Measurements from ENCODE around the gene DBET. TPM values are rescaled to one million over a fixed set of nuclear protein-coding genes. Genes with fewer than 3 reads are reported as not detected.
A peak's percentile ranks its signal among the peaks of the same experiment; 100 is the strongest.
"Not testable (repeated sequence)": the region's sequence is repeated elsewhere in the genome, so short reads cannot be mapped to it uniquely, and the experiment has no call there.

DBET gene
- total and polyA plus RNA-seq, 2 donors from 2014 or later = not detected

DNA sequence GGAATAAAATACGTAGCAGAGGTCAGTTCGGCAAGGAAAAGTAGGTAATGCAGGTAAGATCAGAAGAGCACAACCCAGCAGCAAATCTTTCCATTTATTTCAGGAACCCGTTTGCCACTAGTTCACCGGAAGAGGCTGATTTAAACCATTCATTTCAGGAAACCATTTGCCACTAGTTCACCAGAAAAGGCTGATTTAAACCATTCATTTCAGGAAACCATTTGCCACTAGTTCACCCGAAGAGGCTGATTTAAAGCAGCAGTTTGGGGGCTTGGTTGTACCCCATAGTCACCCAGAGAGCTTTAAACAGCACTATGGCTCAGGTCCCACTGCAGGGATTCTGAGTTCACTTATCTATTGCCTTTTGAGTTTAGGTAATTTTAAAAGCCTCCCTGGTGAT is 33.0 kb upstream of the DBET start:
- H3K9me3 ChIP-seq (ENCODE audit: control insufficient read depth in 2 of 3, insufficient read depth in 1 of 3, low read length in 3 of 3); H3K9ac ChIP-seq (ENCODE audit: low read length in 3 of 3); H3K36me3 ChIP-seq (ENCODE audit: control insufficient read depth in 2 of 3, insufficient read depth in 3 of 3, low read length in 3 of 3); H3K4me3 ChIP-seq (ENCODE audit: low read length in 3 of 3); H3K27me3 ChIP-seq (ENCODE audit: control insufficient read depth, insufficient read depth, low read length); intact Hi-C loops (cut with DNase I); H3K4me1 ChIP-seq (ENCODE audit: control insufficient read depth in 2 of 3, insufficient read depth in 2 of 3, low read depth in 1 of 3, low read length in 3 of 3); H3K27ac ChIP-seq (ENCODE audit: low read depth in 2 of 2, low read length in 2 of 2); DNase-seq; FAIRE-seq: not testable (repeated sequence)

DNA sequence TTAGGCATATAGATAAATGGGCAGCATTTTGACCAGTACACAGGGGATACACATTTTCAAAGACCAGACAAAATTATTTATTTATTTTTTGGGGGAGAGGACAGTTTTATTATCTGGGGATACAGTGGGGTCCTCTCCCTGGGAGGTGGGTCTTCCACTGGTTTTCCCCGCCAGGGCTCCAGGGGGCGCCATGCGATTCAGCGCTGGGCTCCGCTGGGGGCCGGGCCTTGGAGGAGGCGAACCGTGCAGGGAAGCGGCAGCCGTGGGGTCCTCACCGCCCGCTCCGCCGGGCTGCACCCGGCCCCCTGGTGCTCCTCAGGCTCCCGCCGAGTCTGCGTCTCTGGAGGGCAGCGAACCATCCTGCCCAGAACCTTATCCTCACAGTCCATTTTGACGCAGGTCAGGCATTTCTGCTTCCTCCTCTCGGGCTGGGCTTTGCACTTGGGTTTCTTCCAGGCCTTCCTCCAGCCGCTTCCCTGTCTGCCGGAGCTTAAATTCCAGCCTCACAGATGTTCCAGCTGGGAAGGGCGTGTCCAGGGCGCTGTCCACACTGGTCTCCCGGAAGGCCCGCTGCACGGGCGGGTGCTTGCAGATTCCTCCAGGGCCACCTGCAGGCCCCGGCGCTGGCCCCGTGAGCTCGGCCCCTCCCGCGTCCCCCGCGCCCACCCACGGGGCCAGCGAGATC is 26.5 kb upstream of the DBET start:
- H3K4me3 ChIP-seq (ENCODE audit: low read length in 3 of 3); H3K9ac ChIP-seq (ENCODE audit: low read length in 3 of 3); DNase-seq; H3K27me3 ChIP-seq (ENCODE audit: control insufficient read depth, insufficient read depth, low read length); H3K4me1 ChIP-seq (ENCODE audit: control insufficient read depth in 2 of 3, insufficient read depth in 2 of 3, low read depth in 1 of 3, low read length in 3 of 3); H3K27ac ChIP-seq (ENCODE audit: low read depth in 2 of 2, low read length in 2 of 2); FAIRE-seq; intact Hi-C loops (cut with DNase I); H3K36me3 ChIP-seq (ENCODE audit: control insufficient read depth in 2 of 3, insufficient read depth in 3 of 3, low read length in 3 of 3); H3K9me3 ChIP-seq (ENCODE audit: control insufficient read depth in 2 of 3, insufficient read depth in 1 of 3, low read length in 3 of 3): not testable (repeated sequence)

DNA sequence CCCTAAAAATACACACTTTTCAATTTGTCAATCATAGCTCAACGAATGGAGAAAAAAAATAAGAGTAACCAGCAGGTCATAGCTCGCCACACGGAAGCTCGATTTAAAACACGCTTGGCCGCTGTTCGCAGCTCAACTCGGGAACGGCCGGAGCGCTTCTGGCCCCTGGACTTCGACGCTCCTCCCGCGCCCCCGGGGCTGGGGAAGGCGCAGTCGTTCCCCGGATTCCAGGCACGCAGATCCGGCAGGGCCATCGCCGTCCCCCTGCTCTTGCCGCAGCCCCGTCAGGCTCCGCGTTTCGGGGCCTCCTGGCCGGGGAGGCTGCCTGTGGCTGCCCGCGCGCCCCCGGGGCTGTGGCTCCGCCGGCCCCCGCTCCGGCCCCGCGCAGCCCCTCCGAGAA is 23.4 kb upstream of the DBET start:
- DNase-seq; H3K36me3 ChIP-seq (ENCODE audit: control insufficient read depth in 2 of 3, insufficient read depth in 3 of 3, low read length in 3 of 3); H3K4me1 ChIP-seq (ENCODE audit: control insufficient read depth in 2 of 3, insufficient read depth in 2 of 3, low read depth in 1 of 3, low read length in 3 of 3); H3K27ac ChIP-seq (ENCODE audit: low read depth in 2 of 2, low read length in 2 of 2); H3K27me3 ChIP-seq (ENCODE audit: control insufficient read depth, insufficient read depth, low read length); FAIRE-seq; intact Hi-C loops (cut with DNase I); H3K9me3 ChIP-seq (ENCODE audit: control insufficient read depth in 2 of 3, insufficient read depth in 1 of 3, low read length in 3 of 3); H3K4me3 ChIP-seq (ENCODE audit: low read length in 3 of 3); H3K9ac ChIP-seq (ENCODE audit: low read length in 3 of 3): not testable (repeated sequence)

DNA sequence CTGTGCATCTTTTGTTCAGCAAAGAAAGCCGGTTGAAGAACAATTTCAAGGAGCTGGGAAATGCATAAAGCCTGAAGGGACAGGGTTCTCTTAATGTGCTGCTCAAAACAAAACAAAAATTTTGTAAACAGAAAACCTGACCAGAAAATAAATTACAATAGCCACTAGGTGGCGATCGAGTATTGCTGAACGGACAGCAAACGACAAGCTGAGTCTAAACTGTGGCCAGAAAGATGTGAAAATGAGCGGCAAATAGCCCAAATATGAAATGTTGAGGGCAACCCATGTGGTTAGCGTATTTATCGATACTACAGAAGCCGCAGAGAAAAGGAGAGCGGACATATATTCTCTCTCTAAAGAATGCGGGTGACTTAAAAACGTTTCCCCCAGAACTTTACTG is 16.7 kb upstream of the DBET start:
- H3K9me3 ChIP-seq (ENCODE audit: control insufficient read depth in 2 of 3, insufficient read depth in 1 of 3, low read length in 3 of 3); FAIRE-seq: not testable (repeated sequence)

DNA sequence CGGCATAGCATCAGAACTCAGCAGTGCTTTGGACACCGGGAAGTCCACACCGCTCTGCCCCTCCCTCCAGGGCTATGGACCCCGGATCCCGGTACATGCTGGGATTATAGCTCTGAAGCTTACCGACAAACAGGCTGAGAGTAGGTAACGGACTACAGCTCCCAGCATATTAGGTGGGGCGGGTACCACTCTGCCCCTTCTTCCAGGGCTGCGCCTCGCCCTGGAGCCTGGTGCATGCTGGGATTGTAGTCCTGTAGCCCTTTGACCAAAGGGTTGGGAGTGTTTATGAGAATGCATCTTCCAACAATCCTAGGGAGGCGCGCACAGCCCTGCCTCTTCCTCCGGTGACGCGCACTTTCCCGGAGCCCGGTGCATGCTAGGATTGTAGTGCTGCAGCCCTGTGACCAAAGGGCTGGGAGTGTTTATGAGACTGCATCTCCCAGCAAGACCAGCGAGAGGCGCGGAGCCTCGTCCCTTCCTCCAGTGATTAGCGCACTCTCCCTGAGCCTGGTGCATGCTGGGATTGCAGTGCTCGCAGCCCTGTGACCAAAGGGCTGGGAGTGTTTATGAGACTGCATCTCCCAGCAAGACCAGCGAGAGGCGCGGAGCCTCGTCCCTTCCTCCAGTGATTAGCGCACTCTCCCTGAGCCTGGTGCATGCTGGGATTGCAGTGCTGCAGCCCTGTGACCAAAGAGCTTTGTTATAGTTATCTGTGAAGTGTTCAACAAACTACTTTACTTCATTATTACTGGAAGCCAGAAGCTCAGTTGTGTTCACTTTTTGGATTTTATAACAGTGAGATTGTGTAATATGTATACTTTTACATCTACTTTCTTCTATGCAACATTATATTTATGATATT is 14.7 kb upstream of the DBET start:
- H3K4me3 ChIP-seq (ENCODE audit: low read length in 3 of 3); H3K9me3 ChIP-seq (ENCODE audit: control insufficient read depth in 2 of 3, insufficient read depth in 1 of 3, low read length in 3 of 3); H3K27ac ChIP-seq (ENCODE audit: low read depth in 2 of 2, low read length in 2 of 2); DNase-seq; H3K27me3 ChIP-seq (ENCODE audit: control insufficient read depth, insufficient read depth, low read length); FAIRE-seq; intact Hi-C loops (cut with DNase I); H3K9ac ChIP-seq (ENCODE audit: low read length in 3 of 3); H3K4me1 ChIP-seq (ENCODE audit: control insufficient read depth in 2 of 3, insufficient read depth in 2 of 3, low read depth in 1 of 3, low read length in 3 of 3); H3K36me3 ChIP-seq (ENCODE audit: control insufficient read depth in 2 of 3, insufficient read depth in 3 of 3, low read length in 3 of 3): not testable (repeated sequence)

More for the DNA sequence above, 16.7 kb upstream of the DBET start:
- H3K4me1 ChIP-seq (ENCODE audit: control insufficient read depth in 2 of 3, insufficient read depth in 2 of 3, low read depth in 1 of 3, low read length in 3 of 3); DNase-seq; H3K9ac ChIP-seq (ENCODE audit: low read length in 3 of 3); H3K27me3 ChIP-seq (ENCODE audit: control insufficient read depth, insufficient read depth, low read length); intact Hi-C loops (cut with DNase I); H3K4me3 ChIP-seq (ENCODE audit: low read length in 3 of 3); H3K27ac ChIP-seq (ENCODE audit: low read depth in 2 of 2, low read length in 2 of 2); H3K36me3 ChIP-seq (ENCODE audit: control insufficient read depth in 2 of 3, insufficient read depth in 3 of 3, low read length in 3 of 3): not testable (repeated sequence)

DNA sequence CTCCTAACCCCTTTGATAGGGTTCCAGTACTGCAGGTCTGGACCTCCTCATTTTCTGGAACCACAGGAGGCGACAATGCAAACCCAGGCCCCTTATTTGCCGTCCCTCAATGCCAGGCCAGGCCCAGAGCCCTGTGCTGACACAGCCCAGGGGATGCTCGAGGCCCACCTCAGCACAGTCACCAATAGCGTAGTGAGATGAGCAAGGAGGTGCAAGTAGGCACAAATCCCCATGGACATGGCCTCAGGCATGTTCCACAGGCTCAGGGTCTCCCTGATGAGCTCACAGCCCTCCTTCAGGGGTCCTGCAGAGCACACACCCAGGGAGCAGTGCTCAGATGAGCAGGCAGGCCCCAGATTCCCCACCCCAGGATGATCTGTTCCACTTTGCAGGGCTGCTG is 5.3 kb upstream of the DBET start:
- H3K36me3 ChIP-seq (ENCODE audit: control insufficient read depth in 2 of 3, insufficient read depth in 3 of 3, low read length in 3 of 3); H3K27ac ChIP-seq (ENCODE audit: low read depth in 2 of 2, low read length in 2 of 2); H3K9me3 ChIP-seq (ENCODE audit: control insufficient read depth in 2 of 3, insufficient read depth in 1 of 3, low read length in 3 of 3); H3K27me3 ChIP-seq (ENCODE audit: control insufficient read depth, insufficient read depth, low read length); H3K4me3 ChIP-seq (ENCODE audit: low read length in 3 of 3); FAIRE-seq; intact Hi-C loops (cut with DNase I); H3K4me1 ChIP-seq (ENCODE audit: control insufficient read depth in 2 of 3, insufficient read depth in 2 of 3, low read depth in 1 of 3, low read length in 3 of 3); H3K9ac ChIP-seq (ENCODE audit: low read length in 3 of 3): not testable (repeated sequence)
- DNase-seq = peak in 1 of 5 donors; percentile 49

DNA sequence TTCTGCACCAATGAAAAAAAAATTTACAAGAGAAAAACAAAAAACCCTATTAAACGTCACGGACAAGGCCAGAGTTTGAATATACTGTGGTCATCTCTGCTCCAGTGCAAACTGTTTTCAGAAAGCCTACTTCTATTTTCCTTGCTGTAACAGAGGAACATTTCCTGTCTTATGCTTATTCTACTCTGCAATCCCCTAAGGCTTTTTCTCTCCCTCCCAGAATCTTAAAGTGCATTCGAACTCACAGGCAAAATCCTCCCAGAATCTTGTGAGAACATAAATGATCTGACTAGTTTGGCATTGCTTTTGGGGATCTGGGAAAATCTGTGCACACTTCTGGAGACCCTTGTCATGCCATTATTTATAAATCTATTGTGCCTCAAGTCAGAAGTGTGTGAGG is 503 bp downstream of the DBET start:
- intact Hi-C loops (cut with DNase I); H3K27me3 ChIP-seq (ENCODE audit: control insufficient read depth, insufficient read depth, low read length); H3K36me3 ChIP-seq (ENCODE audit: control insufficient read depth in 2 of 3, insufficient read depth in 3 of 3, low read length in 3 of 3); H3K9me3 ChIP-seq (ENCODE audit: control insufficient read depth in 2 of 3, insufficient read depth in 1 of 3, low read length in 3 of 3); H3K9ac ChIP-seq (ENCODE audit: low read length in 3 of 3); DNase-seq; H3K4me1 ChIP-seq (ENCODE audit: control insufficient read depth in 2 of 3, insufficient read depth in 2 of 3, low read depth in 1 of 3, low read length in 3 of 3); FAIRE-seq; H3K4me3 ChIP-seq (ENCODE audit: low read length in 3 of 3); H3K27ac ChIP-seq (ENCODE audit: low read depth in 2 of 2, low read length in 2 of 2): not testable (repeated sequence)

DNA sequence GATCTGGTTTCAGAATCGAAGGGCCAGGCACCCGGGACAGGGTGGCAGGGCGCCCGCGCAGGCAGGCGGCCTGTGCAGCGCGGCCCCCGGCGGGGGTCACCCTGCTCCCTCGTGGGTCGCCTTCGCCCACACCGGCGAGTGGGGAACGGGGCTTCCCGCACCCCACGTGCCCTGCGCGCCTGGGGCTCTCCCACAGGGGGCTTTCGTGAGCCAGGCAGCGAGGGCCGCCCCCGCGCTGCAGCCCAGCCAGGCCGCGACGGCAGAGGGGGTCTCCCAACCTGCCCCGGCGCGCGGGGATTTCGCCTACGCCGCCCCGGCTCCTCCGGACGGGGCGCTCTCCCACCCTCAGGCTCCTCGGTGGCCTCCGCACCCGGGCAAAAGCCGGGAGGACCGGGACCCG is 4.0 kb downstream of the DBET start:
- H3K9ac ChIP-seq (ENCODE audit: low read length in 3 of 3); H3K36me3 ChIP-seq (ENCODE audit: control insufficient read depth in 2 of 3, insufficient read depth in 3 of 3, low read length in 3 of 3); H3K9me3 ChIP-seq (ENCODE audit: control insufficient read depth in 2 of 3, insufficient read depth in 1 of 3, low read length in 3 of 3); intact Hi-C loops (cut with DNase I); H3K27ac ChIP-seq (ENCODE audit: low read depth in 2 of 2, low read length in 2 of 2); FAIRE-seq; H3K27me3 ChIP-seq (ENCODE audit: control insufficient read depth, insufficient read depth, low read length); H3K4me1 ChIP-seq (ENCODE audit: control insufficient read depth in 2 of 3, insufficient read depth in 2 of 3, low read depth in 1 of 3, low read length in 3 of 3); H3K4me3 ChIP-seq (ENCODE audit: low read length in 3 of 3): not testable (repeated sequence)
- peak in 1 of 5 donors; percentile 71 for DNase-seq

All from kidney (tissue), 11 donors.